Retinal pigment epithelial cell (primary cell): Measurements from ENCODE around the gene CNKSR2.

Experiments
- DNase-seq: peaks from one replicate; pipeline ENCODE4 v3.0.0-alpha.2; 2010; ENCODE audit warnings: low read depth
- H3K4me3 ChIP-seq: 2 replicates; pipeline ENCODE4 v1.5.1; 2011; ENCODE audit warnings: mild to moderate bottlenecking, low read length, control low read depth, moderate library complexity
- TF ChIP-seq, protein P1 (sequence below): conservative IDR thresholded peaks from 2 replicates; pipeline ENCODE4 v1.5.1; 2011; ENCODE audit warnings: low read depth, low read length, control low read depth, inconsistent platforms

CNKSR2 gene

DNA sequence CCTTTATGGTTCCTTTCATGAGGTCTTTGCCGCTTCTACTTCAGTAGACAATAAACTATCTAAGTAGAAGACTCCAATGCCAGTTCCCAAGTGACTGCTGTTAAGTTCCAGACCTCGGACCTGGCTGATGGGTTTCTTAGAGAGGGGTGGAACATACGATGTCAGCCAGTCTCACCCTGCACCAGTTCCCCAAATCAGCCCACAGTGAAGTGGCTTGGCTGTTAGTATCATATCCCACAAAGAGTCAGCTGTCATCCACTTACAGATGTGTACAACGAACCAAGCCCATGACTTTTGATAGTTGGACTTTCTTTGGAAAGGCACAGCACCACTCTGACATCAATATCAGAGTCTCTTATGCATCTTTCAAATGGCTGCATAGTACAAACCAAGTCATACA is 292.0 kb downstream of the CNKSR2 start:
- DNase-seq, result no peak
- H3K4me3 ChIP-seq, result no peak overlapping the region
- TF ChIP-seq, protein P1, sequence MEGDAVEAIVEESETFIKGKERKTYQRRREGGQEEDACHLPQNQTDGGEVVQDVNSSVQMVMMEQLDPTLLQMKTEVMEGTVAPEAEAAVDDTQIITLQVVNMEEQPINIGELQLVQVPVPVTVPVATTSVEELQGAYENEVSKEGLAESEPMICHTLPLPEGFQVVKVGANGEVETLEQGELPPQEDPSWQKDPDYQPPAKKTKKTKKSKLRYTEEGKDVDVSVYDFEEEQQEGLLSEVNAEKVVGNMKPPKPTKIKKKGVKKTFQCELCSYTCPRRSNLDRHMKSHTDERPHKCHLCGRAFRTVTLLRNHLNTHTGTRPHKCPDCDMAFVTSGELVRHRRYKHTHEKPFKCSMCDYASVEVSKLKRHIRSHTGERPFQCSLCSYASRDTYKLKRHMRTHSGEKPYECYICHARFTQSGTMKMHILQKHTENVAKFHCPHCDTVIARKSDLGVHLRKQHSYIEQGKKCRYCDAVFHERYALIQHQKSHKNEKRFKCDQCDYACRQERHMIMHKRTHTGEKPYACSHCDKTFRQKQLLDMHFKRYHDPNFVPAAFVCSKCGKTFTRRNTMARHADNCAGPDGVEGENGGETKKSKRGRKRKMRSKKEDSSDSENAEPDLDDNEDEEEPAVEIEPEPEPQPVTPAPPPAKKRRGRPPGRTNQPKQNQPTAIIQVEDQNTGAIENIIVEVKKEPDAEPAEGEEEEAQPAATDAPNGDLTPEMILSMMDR, result no peak

DNA sequence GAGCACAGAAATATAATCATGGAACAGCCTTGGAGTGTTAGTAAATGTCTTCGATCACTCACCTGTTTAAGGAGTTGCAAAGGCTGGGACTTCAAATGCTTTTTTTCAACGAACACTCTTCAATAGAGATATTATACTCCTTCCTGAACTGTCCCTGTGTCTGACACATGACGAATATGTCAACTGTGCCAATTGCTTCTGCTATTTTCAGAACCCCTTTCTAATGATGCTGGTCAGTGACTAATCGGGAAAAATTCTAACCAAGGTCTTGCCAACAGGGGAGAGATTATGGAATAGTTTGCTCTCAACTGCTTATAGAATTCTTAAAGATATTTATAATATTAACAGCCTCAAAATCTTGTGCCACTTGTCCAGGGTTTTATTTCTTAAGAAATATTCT is 292.5 kb downstream of the CNKSR2 start:
- TF ChIP-seq, protein P1, result no peak
- H3K4me3 ChIP-seq, result no peak overlapping the region
- DNase-seq, result peak; percentile 59

DNA sequence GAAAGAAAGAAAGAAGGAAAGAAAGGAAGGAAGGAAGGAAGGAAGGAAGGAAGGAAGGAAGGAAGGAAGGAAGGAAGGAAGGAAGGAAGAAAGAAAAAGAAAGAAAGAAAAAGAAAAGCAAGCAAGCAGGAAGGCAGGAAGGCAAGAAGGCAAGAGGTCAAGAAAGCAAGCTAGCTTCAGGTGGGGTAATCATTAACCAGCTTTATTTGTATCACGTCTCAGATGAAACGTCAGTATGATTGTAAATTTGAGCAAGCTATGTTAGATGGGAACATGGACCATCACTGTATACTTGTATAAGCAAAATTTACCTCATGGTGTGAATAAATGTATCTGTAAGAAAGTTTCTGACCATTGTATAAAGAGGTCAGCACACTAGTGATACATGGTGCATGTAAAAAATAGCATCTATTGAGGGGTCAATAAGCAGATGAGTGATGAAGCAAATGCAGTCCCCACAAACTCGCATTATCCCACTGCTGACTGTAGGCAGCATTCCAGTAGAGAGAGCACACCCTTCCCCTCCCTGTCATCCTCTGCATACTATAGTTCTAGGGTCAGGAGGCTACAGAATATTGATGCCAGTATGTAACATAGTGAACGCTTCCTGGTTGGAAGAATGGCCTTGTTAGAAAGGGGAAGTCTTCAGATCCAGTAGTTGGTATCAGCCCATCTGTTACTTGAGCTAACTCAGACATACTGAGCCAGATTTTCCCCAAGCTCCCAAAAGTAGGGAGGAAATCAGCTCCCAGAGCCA is 300.4 kb downstream of the CNKSR2 start:
- no peak overlapping the region for H3K4me3 ChIP-seq
- no peak for DNase-seq
- TF ChIP-seq, protein P1, result no peak

DNA sequence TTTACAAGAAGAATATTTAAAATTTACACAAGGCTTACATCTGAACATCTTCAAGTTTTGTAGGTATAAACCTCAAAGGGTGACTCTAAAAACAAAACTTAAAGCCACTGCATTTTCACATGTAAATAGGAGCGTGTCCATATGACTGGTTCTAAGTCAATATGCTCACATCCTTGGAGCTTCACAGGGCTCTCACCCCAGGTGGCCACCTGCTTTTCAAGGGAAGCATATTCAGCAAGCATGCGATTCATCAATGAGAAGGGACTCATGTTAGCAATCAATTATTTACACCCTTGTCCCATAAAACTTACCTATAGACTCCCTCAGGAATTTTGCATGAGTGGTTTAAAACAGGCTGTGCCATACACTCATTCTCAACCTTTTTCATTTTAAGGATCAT is 301.7 kb downstream of the CNKSR2 start:
- H3K4me3 ChIP-seq, result no peak overlapping the region
- TF ChIP-seq, protein P1, result no peak
- DNase-seq, result no peak

DNA sequence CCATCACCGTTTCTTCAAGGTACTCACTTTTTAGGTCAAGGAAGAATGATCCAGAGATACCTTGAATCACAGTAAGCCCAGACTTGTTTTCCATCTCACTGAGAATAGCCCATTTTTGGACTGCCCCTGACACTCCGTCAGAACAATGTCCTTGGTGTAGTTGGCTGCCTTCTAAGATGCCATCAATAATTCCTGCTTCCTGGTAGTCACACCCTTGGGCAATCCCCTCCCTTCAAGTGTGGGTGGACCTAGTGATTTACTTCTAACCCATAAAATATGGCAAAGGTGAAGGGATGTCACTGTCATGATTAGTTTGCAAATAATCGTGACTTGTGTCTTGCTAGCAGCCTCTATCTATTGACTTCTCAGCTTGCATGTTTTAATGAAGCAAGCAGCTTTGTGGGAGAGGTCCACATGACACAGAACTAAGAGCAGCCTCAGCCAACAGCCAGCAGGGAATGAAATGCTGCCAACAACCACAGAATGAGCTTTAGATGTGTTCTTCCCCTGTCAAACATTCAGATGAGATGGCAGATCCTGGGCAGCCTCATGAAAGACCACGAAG is 303.9 kb downstream of the CNKSR2 start:
- H3K4me3 ChIP-seq, result no peak overlapping the region
- TF ChIP-seq, protein P1, result no peak
- DNase-seq, result no peak

DNA sequence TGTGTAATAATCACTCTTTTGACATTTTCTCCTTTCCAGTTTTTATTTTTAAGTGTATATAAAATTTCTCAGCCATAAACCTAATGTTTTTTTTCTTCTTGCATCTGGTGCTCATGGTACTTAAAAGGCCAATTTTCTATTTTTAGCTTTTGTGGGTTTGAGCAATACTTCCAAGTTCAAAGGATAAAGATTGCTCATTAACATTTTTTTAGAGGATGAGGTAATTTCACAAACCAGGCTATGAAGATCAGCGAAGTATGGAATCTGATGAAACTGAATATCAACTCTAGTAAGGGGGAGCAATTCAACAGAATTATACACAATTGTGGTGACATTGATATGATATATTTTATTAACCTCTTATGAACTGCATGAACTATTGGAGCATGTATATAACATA is 309.7 kb downstream of the CNKSR2 start:
- no peak overlapping the region for H3K4me3 ChIP-seq
- TF ChIP-seq, protein P1, result no peak
- DNase-seq, result peak; percentile 19

DNA sequence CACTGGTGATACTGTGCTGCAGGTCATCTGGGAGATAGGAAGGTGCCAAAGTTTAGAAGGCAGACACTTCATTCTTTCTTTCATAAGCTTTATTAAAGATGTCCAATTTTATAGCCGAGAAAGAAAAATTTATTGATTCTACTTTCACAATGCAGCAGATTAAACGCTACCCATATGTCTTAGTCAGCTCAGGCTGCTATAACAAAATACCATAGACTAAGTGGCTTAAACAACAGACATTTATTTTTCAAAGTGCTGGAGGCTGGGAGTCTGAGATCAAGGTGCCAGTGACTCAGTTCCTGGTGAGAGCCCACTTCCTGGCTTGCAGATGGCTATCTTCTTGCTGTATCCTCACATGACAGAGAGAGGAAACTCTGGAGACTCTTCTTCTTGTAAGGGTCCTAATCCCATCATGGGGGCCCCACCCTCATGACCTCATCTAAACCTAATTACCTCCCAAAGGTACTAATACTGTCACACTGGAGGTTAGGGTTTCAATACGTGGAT is 317.3 kb downstream of the CNKSR2 start:
- TF ChIP-seq, protein P1, result no peak
- no peak for DNase-seq
- H3K4me3 ChIP-seq, result no peak overlapping the region
